Cardiac septum (tissue), 1 donor: ENCODE data around the gene TTYH2. TPM values are rescaled to one million over a fixed set of nuclear protein-coding genes. Genes with fewer than 3 reads are reported as not detected.
A peak's percentile ranks its signal among the peaks of the same experiment; 100 is the strongest.

ENCODE experiments used
- DNase-seq: peaks from one replicate; pipeline ENCODE4 v3.0.0-alpha.2; 2020; ENCODE audit warnings: low spot score
- intact Hi-C: fragments of 100-400 bp; cut with DNase I; formaldehyde crosslinking; loops from one replicate; pipeline ENCODE4 v1.14.0; 2022
- total RNA-seq: library from RNA; stranded (reverse); fragmentation: NEBNext Ultra II Directional; extraction: Animal tissue kit (Norgen Biotek cat#: 25700); gene quantifications from one replicate; pipeline ENCODE4 v1.2.1, GENCODE V29; 2021
- donor health status: DM: no; HTN: no; CAD: no.

TTYH2 gene
- total RNA-seq, 1 donor from 2014 or later, result 17.9 TPM

GRCh38 chr17:74228306-74228978 lies 15.1 kb downstream of the TTYH2 start:
- no peak for DNase-seq
- intact Hi-C loops, result no loop called here

GRCh38 chr17:74230896-74231295 lies 17.5 kb downstream of the TTYH2 start:
- intact Hi-C loops, result no loop called here
- DNase-seq, result no peak

- DNase-seq, result no peak
- intact Hi-C loops, result no loop called here
Measured at GRCh38 chr17:74231928-74232907, 18.8 kb downstream of the TTYH2 start.

- intact Hi-C loops, result no loop called here
- DNase-seq, result no peak
Measured at GRCh38 chr17:74233937-74234336, 20.6 kb downstream of the TTYH2 start.

GRCh38 chr17:74234486-74234885 lies 21.1 kb downstream of the TTYH2 start:
- no peak for DNase-seq
- intact Hi-C loops, result no loop called here

GRCh38 chr17:74235040-74235581 lies 21.7 kb downstream of the TTYH2 start:
- DNase-seq, result no peak
- intact Hi-C loops, result no loop called here

- intact Hi-C loops, result no loop called here
- DNase-seq, result no peak
Measured at GRCh38 chr17:74235911-74236371, 22.6 kb downstream of the TTYH2 start.

GRCh38 chr17:74237321-74237720 lies 23.9 kb downstream of the TTYH2 start:
- intact Hi-C loops, result no loop called here
- DNase-seq, result no peak

GRCh38 chr17:74239172-74239571 lies 25.8 kb downstream of the TTYH2 start:
- no peak for DNase-seq
- intact Hi-C loops, result no loop called here

- intact Hi-C loops, result no loop called here
- no peak for DNase-seq
Measured at GRCh38 chr17:74240618-74241205, 27.3 kb downstream of the TTYH2 start.

- DNase-seq, result no peak
- intact Hi-C loops, result no loop called here
Measured at GRCh38 chr17:74241431-74241830, 28.1 kb downstream of the TTYH2 start.

- no peak for DNase-seq
- intact Hi-C loops, result loop anchor here (2.0 kb wide), 1 partner anchor 27 kb away; no protein-coding TSS in a partner anchor
Measured at GRCh38 chr17:74241847-74242246, 28.5 kb downstream of the TTYH2 start.

- DNase-seq, result peak; percentile 84
- intact Hi-C loops, result loop anchor here (2.0 kb wide), 1 partner anchor 28 kb away; no protein-coding TSS in a partner anchor
Measured at GRCh38 chr17:74243013-74243755, 29.8 kb downstream of the TTYH2 start.

- intact Hi-C loops, result no loop called here
- DNase-seq, result no peak
Measured at GRCh38 chr17:74244128-74244527, 30.8 kb downstream of the TTYH2 start.

GRCh38 chr17:74244548-74244947 lies 31.2 kb downstream of the TTYH2 start:
- intact Hi-C loops, result no loop called here
- no peak for DNase-seq

GRCh38 chr17:74245145-74245831 lies 31.9 kb downstream of the TTYH2 start:
- DNase-seq, result no peak
- intact Hi-C loops, result no loop called here

GRCh38 chr17:74245871-74246270 lies 32.5 kb downstream of the TTYH2 start:
- DNase-seq, result no peak
- intact Hi-C loops, result no loop called here

- intact Hi-C loops, result no loop called here
- no peak for DNase-seq
Measured at GRCh38 chr17:74249590-74250270, 36.4 kb downstream of the TTYH2 start.
